SK-N-SH (cell line): ENCODE data around the gene CCDC154.

ENCODE experiments used
- CHD2 ChIP-seq: fragments of 150-350 bp; IDR thresholded peaks from 2 replicates; pipeline ENCODE4 v1.6.1; 2018; ENCODE audit warnings: low read length; ENCODE audit not compliant: partially characterized antibody
- CTCF ChIP-seq: fragments of 200-600 bp; sonication (generic); IDR thresholded peaks from 2 replicates; pipeline ENCODE4 v1.6.1; 2017; ENCODE audit warnings: antibody characterized with exemption, mild to moderate bottlenecking, moderate library complexity
- EP300 ChIP-seq, 2 experiments: IDR thresholded peaks; 2 replicates each; pipeline versions ENCODE4 v1.4.0 to v1.6.1; 2012; ENCODE audit warnings: borderline replicate concordance in 1 of 2, low read depth in 1 of 2, low read length in 1 of 2
- GABPA ChIP-seq: IDR thresholded peaks from 2 replicates; pipeline ENCODE4 v1.4.0; 2012; ENCODE audit warnings: low read depth, mild to moderate bottlenecking
- MAX ChIP-seq: IDR thresholded peaks from 2 replicates; pipeline ENCODE4 v1.4.0; 2012; ENCODE audit warnings: low read depth
- NFIC ChIP-seq: IDR thresholded peaks from 2 replicates; pipeline ENCODE4 v1.4.0; 2012; ENCODE audit warnings: borderline replicate concordance
- NRF1 ChIP-seq: IDR thresholded peaks from 2 replicates; pipeline ENCODE4 v1.6.1; 2012; ENCODE audit warnings: low read depth, mild to moderate bottlenecking, low read length
- POLR2AphosphoS5 ChIP-seq: IDR thresholded peaks from 2 replicates; pipeline ENCODE4 v1.6.1; 2012; ENCODE audit warnings: low read depth, low read length
- REST ChIP-seq: IDR thresholded peaks from 2 replicates; pipeline ENCODE4 v1.6.1; 2012; ENCODE audit warnings: mild to moderate bottlenecking, low read depth, low read length, moderate library complexity
- RFX5 ChIP-seq: IDR thresholded peaks from 2 replicates; pipeline ENCODE4 v1.6.1; 2012; ENCODE audit warnings: mild to moderate bottlenecking, improper control_type of control experiment, low read length
- SMC3 ChIP-seq: IDR thresholded peaks from 2 replicates; pipeline ENCODE4 v1.6.1; 2012; ENCODE audit warnings: low read depth, low read length, improper control_type of control experiment
- TAF1 ChIP-seq: IDR thresholded peaks from 2 replicates; pipeline ENCODE4 v1.6.1; 2012; ENCODE audit warnings: low read depth, mild to moderate bottlenecking, low read length, moderate library complexity, borderline replicate concordance
- TCF12 ChIP-seq: IDR thresholded peaks from 2 replicates; pipeline ENCODE4 v1.4.0; 2012
- YY1 ChIP-seq: IDR thresholded peaks from 2 replicates; pipeline ENCODE4 v1.4.0; 2012; ENCODE audit warnings: low read depth, mild to moderate bottlenecking

GRCh38 chr16:1445518-1446203, 1.3 kb upstream of the CCDC154 start:
- TF ChIP-seq TCF12 (no peak), REST (no peak), EP300 (IDR thresholded peaks at IDR 0.05; ENCODE audit: borderline replicate concordance in 1 of 2, low read depth in 1 of 2, low read length in 1 of 2) (no peak), CTCF (no peak), CHD2 (no peak), RFX5 (no peak), YY1 (no peak), TAF1 (no peak), POLR2AphosphoS5 (no peak), GABPA (no peak), SMC3 (no peak), NFIC (no peak), NRF1 (no peak), MAX (no peak)
